ENCODE results near the gene CD151. TPM values are rescaled to one million over a fixed set of nuclear protein-coding genes. Genes with fewer than 3 reads are reported as not detected.

The CD151 gene
- total RNA-seq, 6 experiments from 2014 or later: 719 to 1,001 (median 755) TPM

DNA sequence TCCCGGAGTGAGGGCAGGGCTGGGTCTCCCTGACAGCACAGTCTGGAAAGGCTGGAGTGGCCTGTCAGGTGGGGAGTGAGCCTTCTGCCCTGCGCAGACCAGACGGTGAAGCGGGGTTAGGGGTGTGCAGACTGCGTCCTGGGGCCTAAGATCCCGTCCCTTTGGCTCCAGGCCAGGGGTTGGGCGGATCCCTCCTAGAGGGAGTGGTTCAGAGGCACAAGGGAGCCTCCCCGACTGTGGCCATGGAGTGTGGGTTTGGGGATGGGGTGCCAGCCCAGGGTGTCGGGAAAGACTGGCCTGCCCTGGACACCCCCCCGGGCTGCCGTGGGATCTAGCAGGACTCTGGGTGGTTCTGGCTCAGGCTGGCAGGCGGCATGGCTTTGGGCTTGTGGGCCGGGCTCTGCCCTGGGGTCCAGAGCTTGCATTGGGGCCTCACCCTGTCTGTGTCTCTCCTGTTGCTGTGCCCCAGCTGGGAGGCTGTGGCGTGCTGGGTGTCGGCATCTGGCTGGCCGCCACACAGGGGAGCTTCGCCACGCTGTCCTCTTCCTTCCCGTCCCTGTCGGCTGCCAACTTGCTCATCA is 29.4 kb downstream of the CD151 start:
- TF ChIP-seq, protein P1, sequence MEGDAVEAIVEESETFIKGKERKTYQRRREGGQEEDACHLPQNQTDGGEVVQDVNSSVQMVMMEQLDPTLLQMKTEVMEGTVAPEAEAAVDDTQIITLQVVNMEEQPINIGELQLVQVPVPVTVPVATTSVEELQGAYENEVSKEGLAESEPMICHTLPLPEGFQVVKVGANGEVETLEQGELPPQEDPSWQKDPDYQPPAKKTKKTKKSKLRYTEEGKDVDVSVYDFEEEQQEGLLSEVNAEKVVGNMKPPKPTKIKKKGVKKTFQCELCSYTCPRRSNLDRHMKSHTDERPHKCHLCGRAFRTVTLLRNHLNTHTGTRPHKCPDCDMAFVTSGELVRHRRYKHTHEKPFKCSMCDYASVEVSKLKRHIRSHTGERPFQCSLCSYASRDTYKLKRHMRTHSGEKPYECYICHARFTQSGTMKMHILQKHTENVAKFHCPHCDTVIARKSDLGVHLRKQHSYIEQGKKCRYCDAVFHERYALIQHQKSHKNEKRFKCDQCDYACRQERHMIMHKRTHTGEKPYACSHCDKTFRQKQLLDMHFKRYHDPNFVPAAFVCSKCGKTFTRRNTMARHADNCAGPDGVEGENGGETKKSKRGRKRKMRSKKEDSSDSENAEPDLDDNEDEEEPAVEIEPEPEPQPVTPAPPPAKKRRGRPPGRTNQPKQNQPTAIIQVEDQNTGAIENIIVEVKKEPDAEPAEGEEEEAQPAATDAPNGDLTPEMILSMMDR (IDR thresholded peaks at IDR 0.05): no peak
- 0 out of 2 replicates have a peak overlapping the region, but pooled peaks have one; percentile 36 for H3K27ac Mint-ChIP-seq
- peaks cover 6% of the 10 kb centered on the region; the same call in 1 of the 2 replicates for H3K4me1 Mint-ChIP-seq (ENCODE audit: low read depth)
- no peak overlapping the region; the same call in 1 of the 2 replicates for H3K4me3 Mint-ChIP-seq
- no peak for DNase-seq
- H3K36me3 Mint-ChIP-seq (ENCODE audit: low read depth): no peaks in the 10 kb centered on the region
- peaks cover 14% of the 10 kb centered on the region for H3K27me3 Mint-ChIP-seq (ENCODE audit: insufficient read depth)
- no peaks in the 10 kb centered on the region for H3K9me3 Mint-ChIP-seq

DNA sequence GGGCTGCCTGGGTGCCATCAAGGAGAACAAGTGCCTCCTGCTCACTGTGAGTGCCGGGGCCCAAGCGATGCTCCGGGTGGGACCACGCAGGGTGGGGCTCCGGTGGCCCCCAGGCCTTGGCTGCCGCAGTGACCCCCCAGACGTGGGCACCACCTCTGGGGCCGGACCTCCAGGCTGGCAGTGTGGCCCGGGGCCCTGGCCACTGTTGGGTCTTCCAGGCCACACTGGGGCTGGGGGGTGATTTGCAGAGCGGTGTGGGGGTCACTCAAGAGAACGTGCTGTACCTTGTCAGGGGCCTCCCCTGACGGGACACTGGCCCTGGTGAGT is 29.9 kb downstream of the CD151 start:
- H3K36me3 Mint-ChIP-seq (ENCODE audit: low read depth): no peaks in the 10 kb centered on the region
- H3K27ac Mint-ChIP-seq: no peak overlapping the region
- no peak overlapping the region for H3K4me3 Mint-ChIP-seq
- DNase-seq: no peak
- peaks cover 14% of the 10 kb centered on the region for H3K27me3 Mint-ChIP-seq (ENCODE audit: insufficient read depth)
- TF ChIP-seq, protein P1 (IDR thresholded peaks at IDR 0.05): no peak
- H3K4me1 Mint-ChIP-seq (ENCODE audit: low read depth): peaks cover 6% of the 10 kb centered on the region; the same call in 1 of the 2 replicates
- no peaks in the 10 kb centered on the region for H3K9me3 Mint-ChIP-seq

DNA sequence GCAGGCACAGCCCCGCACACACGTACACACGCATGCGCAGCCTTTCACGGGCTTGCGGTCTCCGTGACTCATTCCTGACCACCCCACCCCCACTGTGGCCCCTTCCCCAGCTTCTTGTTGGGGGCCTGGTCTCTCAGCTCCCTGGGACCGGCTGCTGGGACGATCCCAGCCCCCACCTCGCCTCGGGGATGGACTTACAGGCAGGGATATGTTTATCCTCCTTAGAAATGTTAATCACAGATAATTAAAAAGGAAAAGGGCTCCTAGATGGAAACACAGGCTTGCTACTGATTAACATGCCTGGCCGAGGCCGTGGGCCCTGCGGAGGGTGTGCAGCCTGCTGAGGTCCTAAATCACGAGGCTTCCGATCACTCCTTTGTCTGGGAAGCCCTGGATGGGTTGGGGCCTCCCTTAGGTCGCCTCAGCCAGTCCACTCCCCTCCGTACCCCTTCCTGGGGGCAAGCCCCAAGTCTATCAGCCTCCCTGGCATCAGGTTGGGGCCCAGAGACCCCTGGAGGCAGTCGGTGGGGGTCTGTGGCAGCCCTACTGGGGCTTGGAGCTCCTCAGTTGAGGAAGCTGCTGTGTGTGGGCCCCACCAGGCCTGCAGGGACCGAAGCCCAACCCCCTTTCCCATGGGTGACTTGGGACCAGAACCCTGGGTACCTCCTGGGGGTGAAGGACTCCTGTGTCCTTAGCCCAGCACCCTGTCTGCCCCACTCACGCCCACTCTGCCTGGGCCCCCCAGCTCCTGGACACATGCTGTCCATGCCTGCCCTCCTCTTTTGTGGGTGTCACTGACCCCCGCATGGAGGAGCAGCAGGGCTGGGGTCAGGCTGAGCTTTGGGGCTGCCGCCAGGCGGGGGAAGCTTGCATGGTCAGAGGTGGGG is 30.5 kb downstream of the CD151 start:
- Mint-ChIP-seq H3K4me3 (no peak overlapping the region), H3K4me1 (ENCODE audit: low read depth) (peaks cover 6% of the 10 kb centered on the region; the same call in 1 of the 2 replicates), H3K27me3 (ENCODE audit: insufficient read depth) (peaks cover 17% of the 10 kb centered on the region), H3K36me3 (ENCODE audit: low read depth) (no peaks in the 10 kb centered on the region), H3K9me3 (no peaks in the 10 kb centered on the region), H3K27ac (no peak overlapping the region; the same call in 1 of the 2 replicates)
- no peak for DNase-seq
- TF ChIP-seq, protein P1 (IDR thresholded peaks at IDR 0.05): no peak

DNA sequence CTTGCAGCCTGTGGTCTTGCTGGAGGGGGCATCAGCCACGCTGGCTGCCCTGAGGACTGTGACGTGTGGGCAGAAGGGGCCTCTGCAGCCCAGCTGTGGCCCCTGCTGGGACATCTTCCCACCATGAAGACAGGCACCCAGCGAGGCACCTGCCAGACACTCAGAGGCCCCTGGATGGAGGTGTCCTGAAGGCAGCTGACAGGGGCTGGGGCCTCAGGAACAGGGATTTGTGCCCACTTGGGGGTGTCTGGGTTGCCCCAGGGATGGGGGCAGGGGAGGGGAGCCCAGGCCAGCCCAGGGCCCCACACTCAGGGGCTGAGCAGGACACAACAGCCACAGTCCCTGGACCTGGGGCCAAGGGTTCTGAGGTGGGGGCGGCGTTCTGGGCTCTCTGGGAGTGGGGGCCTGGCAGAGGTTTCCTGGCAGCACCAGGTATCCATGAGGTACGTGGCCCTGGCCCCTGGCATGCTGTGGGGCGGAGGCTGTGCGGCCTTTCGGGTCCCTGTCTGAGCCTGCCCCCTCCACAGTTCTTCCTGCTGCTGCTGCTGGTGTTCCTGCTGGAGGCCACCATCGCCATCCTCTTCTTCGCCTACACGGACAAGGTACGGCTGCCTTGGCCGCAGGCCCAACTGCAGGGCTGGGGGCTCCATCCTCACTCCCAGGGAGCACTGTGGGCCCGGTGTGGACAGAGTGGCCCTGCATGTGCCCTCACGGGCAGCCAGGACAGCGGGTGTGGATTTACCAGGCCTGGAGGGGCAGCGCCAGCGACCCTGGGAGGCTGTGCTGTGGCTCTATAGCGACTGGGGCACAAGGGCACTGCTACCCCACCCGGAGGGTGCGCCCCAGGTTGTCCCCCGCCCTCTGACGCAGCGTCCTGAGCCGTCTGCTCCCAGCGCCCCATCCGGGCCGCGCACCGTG is 31.4 kb downstream of the CD151 start:
- Mint-ChIP-seq H3K36me3 (ENCODE audit: low read depth) (no peaks in the 10 kb centered on the region), H3K9me3 (no peaks in the 10 kb centered on the region)

DNA sequence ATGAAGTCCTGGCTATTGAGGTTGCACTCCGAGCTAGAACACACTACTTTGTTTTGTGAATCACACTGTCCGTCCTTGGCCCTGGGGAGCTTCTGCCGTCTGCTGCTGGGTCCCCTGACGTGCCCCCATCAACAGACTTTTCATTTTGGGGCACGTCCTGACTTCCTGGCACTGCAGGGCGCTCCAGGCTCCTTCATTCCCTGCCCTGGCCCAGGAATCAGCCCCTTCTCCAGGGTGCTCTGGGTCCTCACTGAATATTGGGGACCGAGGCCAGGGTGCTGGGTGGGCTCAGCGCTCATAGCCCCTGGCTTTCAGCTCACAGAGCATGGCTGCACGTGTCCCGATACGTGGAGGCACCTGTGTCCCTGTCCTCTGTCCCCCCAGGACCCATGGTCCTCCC is 32.1 kb downstream of the CD151 start:
- no peaks in the 10 kb centered on the region; the same call in 1 of the 2 replicates for H3K4me1 Mint-ChIP-seq (ENCODE audit: low read depth)
- no peaks in the 10 kb centered on the region for H3K36me3 Mint-ChIP-seq (ENCODE audit: low read depth)
- no peak overlapping the region for H3K4me3 Mint-ChIP-seq

More for the DNA sequence above, 31.4 kb downstream of the CD151 start:
- no peak overlapping the region for H3K4me3 Mint-ChIP-seq
- DNase-seq: no peak
- no peak overlapping the region for H3K27ac Mint-ChIP-seq
- TF ChIP-seq, protein P1 (IDR thresholded peaks at IDR 0.05): no peak
- peaks cover 21% of the 10 kb centered on the region for H3K27me3 Mint-ChIP-seq (ENCODE audit: insufficient read depth)
- peaks cover 6% of the 10 kb centered on the region; the same call in 1 of the 2 replicates for H3K4me1 Mint-ChIP-seq (ENCODE audit: low read depth)

More for the DNA sequence above, 32.1 kb downstream of the CD151 start:
- no peaks in the 10 kb centered on the region for H3K9me3 Mint-ChIP-seq
- no peak overlapping the region for H3K27ac Mint-ChIP-seq
- DNase-seq: no peak
- TF ChIP-seq, protein P1 (IDR thresholded peaks at IDR 0.05): no peak
- H3K27me3 Mint-ChIP-seq (ENCODE audit: insufficient read depth): peaks cover 23% of the 10 kb centered on the region

All from HFFc6 (cell line).